ENCODE data around the gene NUP133.

The NUP133 gene

GRCh38 chr1:229434005-229434640 is 74.0 kb downstream of the NUP133 start, which contains the start of gene ACTA1:
ACTA1 (minus strand) TSS chr1:229434094; CDS start chr1:229433115, 979 bp downstream.
- no peak within 1 kb of the TSS for H2BK120ac ChIP-seq (ENCODE audit: low read depth, low read length)
- no peak within 1 kb of the TSS for H2BK15ac ChIP-seq (replicated peaks; ENCODE audit: low read depth)
- peaks cover 2% of the 10 kb centered on the region for H3K4me1 ChIP-seq (ENCODE audit: control insufficient read depth, low read depth, low read length)
- no peaks in the 10 kb centered on the region for H3K36me3 ChIP-seq (ENCODE audit: control insufficient read depth, insufficient read depth, low read length)
- no peak within 1 kb of the TSS for H3K27ac ChIP-seq (ENCODE audit: low read depth, low read length)
- peak; percentile 87 for DNase-seq
- H3K4me2 ChIP-seq (ENCODE audit: low read length), result peak within 1 kb of the TSS; percentile 52
- H3K27me3 ChIP-seq (ENCODE audit: insufficient read depth, low read length, poor library complexity), result peaks cover 17% of the 10 kb centered on the region
- H3K18ac ChIP-seq (ENCODE audit: low read length), result no peak within 1 kb of the TSS
- no peaks in the 10 kb centered on the region for H3K79me1 ChIP-seq (ENCODE audit: low read length)
- H2BK5ac ChIP-seq (ENCODE audit: low read length), result no peak within 1 kb of the TSS
- peak within 1 kb of the TSS; percentile 58 for H3K56ac ChIP-seq (ENCODE audit: low read length)
- no peak within 1 kb of the TSS for H3K23ac ChIP-seq (ENCODE audit: low read length)
- H3K4me3 ChIP-seq (ENCODE audit: low read length), result peak within 1 kb of the TSS; percentile 2
- H2AK5ac ChIP-seq (ENCODE audit: low read length), result no peak within 1 kb of the TSS
- H4K5ac ChIP-seq (ENCODE audit: low read length), result no peak within 1 kb of the TSS
- H3K9ac ChIP-seq (ENCODE audit: low read length), result peak within 1 kb of the TSS; percentile 12
- H3K4ac ChIP-seq (ENCODE audit: low read depth, low read length), result no peak within 1 kb of the TSS
- no CpG with 5 or more reads among the region's 51 CpGs for WGBS (ENCODE audit: extremely low coverage, insufficient coverage, low lambda C conversion rate)
- no peak within 1 kb of the TSS for H4K8ac ChIP-seq (ENCODE audit: low read depth, low read length)
- no peaks in the 10 kb centered on the region for H3K79me2 ChIP-seq (ENCODE audit: control insufficient read depth, insufficient read depth, low read length)

- Histone ChIP-seq H3K9ac (ENCODE audit: low read length) (no peak overlapping the region), H3K56ac (ENCODE audit: low read length) (peak overlapping the region; percentile 58), H2BK5ac (ENCODE audit: low read length) (no peak overlapping the region), H2AK5ac (ENCODE audit: low read length) (no peak overlapping the region), H3K79me2 (ENCODE audit: control insufficient read depth, insufficient read depth, low read length) (no peaks in the 10 kb centered on the region), H3K23ac (ENCODE audit: low read length) (no peak overlapping the region), H4K8ac (ENCODE audit: low read depth, low read length) (no peak overlapping the region), H4K5ac (ENCODE audit: low read length) (no peak overlapping the region), H3K4ac (ENCODE audit: low read depth, low read length) (no peak overlapping the region), H2BK120ac (ENCODE audit: low read depth, low read length) (no peak overlapping the region), H3K4me3 (ENCODE audit: low read length) (no peak overlapping the region), H3K79me1 (ENCODE audit: low read length) (no peaks in the 10 kb centered on the region), H3K27me3 (ENCODE audit: insufficient read depth, low read length, poor library complexity) (peaks cover 17% of the 10 kb centered on the region), H2BK15ac (replicated peaks; ENCODE audit: low read depth) (no peak overlapping the region), H3K4me2 (ENCODE audit: low read length) (no peak overlapping the region), H3K4me1 (ENCODE audit: control insufficient read depth, low read depth, low read length) (peaks cover 2% of the 10 kb centered on the region), H3K18ac (ENCODE audit: low read length) (no peak overlapping the region), H3K27ac (ENCODE audit: low read depth, low read length) (no peak overlapping the region), H3K36me3 (ENCODE audit: control insufficient read depth, insufficient read depth, low read length) (no peaks in the 10 kb centered on the region)
- no peak for DNase-seq
- WGBS (ENCODE audit: extremely low coverage, insufficient coverage, low lambda C conversion rate), result no CpG with 5 or more reads among the region's 19 CpGs
These were observed 74.7 kb downstream of the NUP133 start for GRCh38 chr1:229433364-229434004.

- Histone ChIP-seq H4K8ac (ENCODE audit: low read depth, low read length) (no peak overlapping the region), H3K9ac (ENCODE audit: low read length) (no peak overlapping the region), H3K36me3 (ENCODE audit: control insufficient read depth, insufficient read depth, low read length) (no peaks in the 10 kb centered on the region), H3K79me1 (ENCODE audit: low read length) (no peaks in the 10 kb centered on the region), H3K4me1 (ENCODE audit: control insufficient read depth, low read depth, low read length) (peaks cover 2% of the 10 kb centered on the region), H2BK5ac (ENCODE audit: low read length) (no peak overlapping the region), H4K5ac (ENCODE audit: low read length) (no peak overlapping the region), H2BK15ac (replicated peaks; ENCODE audit: low read depth) (no peak overlapping the region), H3K18ac (ENCODE audit: low read length) (no peak overlapping the region), H3K4ac (ENCODE audit: low read depth, low read length) (no peak overlapping the region), H3K27ac (ENCODE audit: low read depth, low read length) (no peak overlapping the region), H3K4me3 (ENCODE audit: low read length) (no peak overlapping the region), H2BK120ac (ENCODE audit: low read depth, low read length) (no peak overlapping the region), H3K79me2 (ENCODE audit: control insufficient read depth, insufficient read depth, low read length) (no peaks in the 10 kb centered on the region), H3K4me2 (ENCODE audit: low read length) (no peak overlapping the region), H3K56ac (ENCODE audit: low read length) (no peak overlapping the region), H2AK5ac (ENCODE audit: low read length) (no peak overlapping the region), H3K27me3 (ENCODE audit: insufficient read depth, low read length, poor library complexity) (peaks cover 17% of the 10 kb centered on the region), H3K23ac (ENCODE audit: low read length) (no peak overlapping the region)
- no peak for DNase-seq
- no CpG with 5 or more reads among the region's 37 CpGs for WGBS (ENCODE audit: extremely low coverage, insufficient coverage, low lambda C conversion rate)
These were observed 75.2 kb downstream of the NUP133 start for GRCh38 chr1:229432905-229433304.

GRCh38 chr1:229432116-229432461 is 76.1 kb downstream of the NUP133 start:
- H2AK5ac ChIP-seq (ENCODE audit: low read length), result no peak overlapping the region
- H3K4me2 ChIP-seq (ENCODE audit: low read length), result no peak overlapping the region
- no peaks in the 10 kb centered on the region for H3K36me3 ChIP-seq (ENCODE audit: control insufficient read depth, insufficient read depth, low read length)
- WGBS (ENCODE audit: extremely low coverage, insufficient coverage, low lambda C conversion rate), result no CpG with 5 or more reads among the region's 38 CpGs
- no peak overlapping the region for H3K27ac ChIP-seq (ENCODE audit: low read depth, low read length)
- H4K8ac ChIP-seq (ENCODE audit: low read depth, low read length), result no peak overlapping the region
- H3K4me3 ChIP-seq (ENCODE audit: low read length), result no peak overlapping the region
- H3K79me2 ChIP-seq (ENCODE audit: control insufficient read depth, insufficient read depth, low read length), result no peaks in the 10 kb centered on the region
- no peak for DNase-seq
- H3K79me1 ChIP-seq (ENCODE audit: low read length), result no peaks in the 10 kb centered on the region
- H4K5ac ChIP-seq (ENCODE audit: low read length), result no peak overlapping the region
- peaks cover 17% of the 10 kb centered on the region for H3K27me3 ChIP-seq (ENCODE audit: insufficient read depth, low read length, poor library complexity)
- no peak overlapping the region for H2BK120ac ChIP-seq (ENCODE audit: low read depth, low read length)
- H3K4ac ChIP-seq (ENCODE audit: low read depth, low read length), result no peak overlapping the region
- H3K56ac ChIP-seq (ENCODE audit: low read length), result no peak overlapping the region
- peaks cover 2% of the 10 kb centered on the region for H3K4me1 ChIP-seq (ENCODE audit: control insufficient read depth, low read depth, low read length)
- no peak overlapping the region for H3K18ac ChIP-seq (ENCODE audit: low read length)
- H2BK5ac ChIP-seq (ENCODE audit: low read length), result no peak overlapping the region
- no peak overlapping the region for H3K9ac ChIP-seq (ENCODE audit: low read length)
- H2BK15ac ChIP-seq (replicated peaks; ENCODE audit: low read depth), result no peak overlapping the region
- no peak overlapping the region for H3K23ac ChIP-seq (ENCODE audit: low read length)

- Histone ChIP-seq H2BK15ac (replicated peaks; ENCODE audit: low read depth) (no peak overlapping the region), H3K18ac (ENCODE audit: low read length) (no peak overlapping the region), H3K79me1 (ENCODE audit: low read length) (no peaks in the 10 kb centered on the region), H3K36me3 (ENCODE audit: control insufficient read depth, insufficient read depth, low read length) (no peaks in the 10 kb centered on the region), H3K4ac (ENCODE audit: low read depth, low read length) (no peak overlapping the region), H4K8ac (ENCODE audit: low read depth, low read length) (no peak overlapping the region), H4K5ac (ENCODE audit: low read length) (no peak overlapping the region), H3K4me3 (ENCODE audit: low read length) (no peak overlapping the region), H3K9ac (ENCODE audit: low read length) (no peak overlapping the region), H3K23ac (ENCODE audit: low read length) (no peak overlapping the region), H2BK120ac (ENCODE audit: low read depth, low read length) (no peak overlapping the region), H3K4me2 (ENCODE audit: low read length) (no peak overlapping the region), H2AK5ac (ENCODE audit: low read length) (no peak overlapping the region), H3K79me2 (ENCODE audit: control insufficient read depth, insufficient read depth, low read length) (no peaks in the 10 kb centered on the region), H3K56ac (ENCODE audit: low read length) (no peak overlapping the region), H3K27ac (ENCODE audit: low read depth, low read length) (no peak overlapping the region), H3K4me1 (ENCODE audit: control insufficient read depth, low read depth, low read length) (peaks cover 2% of the 10 kb centered on the region), H3K27me3 (ENCODE audit: insufficient read depth, low read length, poor library complexity) (peaks cover 17% of the 10 kb centered on the region), H2BK5ac (ENCODE audit: low read length) (no peak overlapping the region)
- no CpG with 5 or more reads among the region's 65 CpGs for WGBS (ENCODE audit: extremely low coverage, insufficient coverage, low lambda C conversion rate)
- DNase-seq, result no peak
These were observed 76.6 kb downstream of the NUP133 start for GRCh38 chr1:229431284-229432115.

Data from mesendoderm (in vitro differentiated cells).